Cardiac fibroblast (primary cell): ENCODE measurements around the gene EPAS1.

ENCODE experiments used
- DNase-seq, 2 donors: peaks; one replicate each; pipeline versions ENCODE4 v3.0.0 to v3.0.0-alpha.2; 2010; ENCODE audit warnings: low read depth in 2 of 2
- H3K4me3 ChIP-seq, 2 donors: replicated peaks in 1 of 2; 1 replicate in 1 of 2; 2 replicates in 1 of 2; pipeline ENCODE4 v1.5.1; 2011; ENCODE audit warnings: low read depth in 2 of 2, low read length in 2 of 2, mild to moderate bottlenecking in 2 of 2, moderate library complexity in 1 of 2
- TF ChIP-seq, protein P1 (sequence below): IDR thresholded peaks from one replicate; pipeline ENCODE4 v1.5.1; 2011; ENCODE audit warnings: low read depth, mild to moderate bottlenecking, low read length, inconsistent platforms

EPAS1 gene

DNA sequence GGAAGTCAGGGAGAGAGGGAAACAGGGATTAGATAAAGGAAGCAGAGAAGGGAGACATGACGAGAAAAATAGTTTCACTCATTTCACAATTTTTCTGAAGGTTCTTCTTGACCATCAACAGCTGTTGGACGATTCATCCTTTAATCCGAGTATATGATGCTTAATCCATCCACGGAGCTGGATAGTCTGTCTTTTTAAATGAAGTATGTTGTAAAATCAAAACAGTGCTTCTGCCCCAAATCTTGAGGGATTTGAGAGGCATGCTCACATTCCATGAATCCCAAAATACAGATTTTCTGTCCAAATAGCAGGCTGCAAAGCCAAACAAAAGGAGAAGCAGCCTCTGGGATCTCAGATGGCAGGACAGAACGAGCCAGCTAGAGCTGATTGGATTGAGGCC, 47.5 kb downstream of the EPAS1 start:
- no peak for DNase-seq
- TF ChIP-seq, protein P1, sequence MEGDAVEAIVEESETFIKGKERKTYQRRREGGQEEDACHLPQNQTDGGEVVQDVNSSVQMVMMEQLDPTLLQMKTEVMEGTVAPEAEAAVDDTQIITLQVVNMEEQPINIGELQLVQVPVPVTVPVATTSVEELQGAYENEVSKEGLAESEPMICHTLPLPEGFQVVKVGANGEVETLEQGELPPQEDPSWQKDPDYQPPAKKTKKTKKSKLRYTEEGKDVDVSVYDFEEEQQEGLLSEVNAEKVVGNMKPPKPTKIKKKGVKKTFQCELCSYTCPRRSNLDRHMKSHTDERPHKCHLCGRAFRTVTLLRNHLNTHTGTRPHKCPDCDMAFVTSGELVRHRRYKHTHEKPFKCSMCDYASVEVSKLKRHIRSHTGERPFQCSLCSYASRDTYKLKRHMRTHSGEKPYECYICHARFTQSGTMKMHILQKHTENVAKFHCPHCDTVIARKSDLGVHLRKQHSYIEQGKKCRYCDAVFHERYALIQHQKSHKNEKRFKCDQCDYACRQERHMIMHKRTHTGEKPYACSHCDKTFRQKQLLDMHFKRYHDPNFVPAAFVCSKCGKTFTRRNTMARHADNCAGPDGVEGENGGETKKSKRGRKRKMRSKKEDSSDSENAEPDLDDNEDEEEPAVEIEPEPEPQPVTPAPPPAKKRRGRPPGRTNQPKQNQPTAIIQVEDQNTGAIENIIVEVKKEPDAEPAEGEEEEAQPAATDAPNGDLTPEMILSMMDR: no peak
- H3K4me3 ChIP-seq: no peak overlapping the region

DNA sequence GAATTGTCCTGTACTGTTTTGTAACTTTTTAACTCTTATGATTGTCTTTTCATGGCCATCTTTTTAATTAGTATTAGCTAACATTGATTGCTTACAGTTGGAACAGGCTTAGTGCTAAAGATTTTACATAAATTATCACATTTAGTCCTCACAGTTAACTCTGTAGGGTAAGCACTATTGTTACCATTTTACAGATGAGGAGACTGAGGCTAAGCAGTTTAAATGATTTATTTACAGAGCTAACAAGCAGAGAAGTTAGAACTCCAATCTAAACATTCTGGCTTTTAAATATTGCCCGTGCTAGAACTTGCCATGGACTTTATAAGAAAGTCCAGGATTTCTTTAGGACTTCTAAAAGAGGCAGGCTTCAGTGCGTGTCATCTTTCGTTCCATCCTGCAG, 48.6 kb downstream of the EPAS1 start:
- H3K4me3 ChIP-seq: no peak overlapping the region
- DNase-seq: no peak
- TF ChIP-seq, protein P1: no peak

DNA sequence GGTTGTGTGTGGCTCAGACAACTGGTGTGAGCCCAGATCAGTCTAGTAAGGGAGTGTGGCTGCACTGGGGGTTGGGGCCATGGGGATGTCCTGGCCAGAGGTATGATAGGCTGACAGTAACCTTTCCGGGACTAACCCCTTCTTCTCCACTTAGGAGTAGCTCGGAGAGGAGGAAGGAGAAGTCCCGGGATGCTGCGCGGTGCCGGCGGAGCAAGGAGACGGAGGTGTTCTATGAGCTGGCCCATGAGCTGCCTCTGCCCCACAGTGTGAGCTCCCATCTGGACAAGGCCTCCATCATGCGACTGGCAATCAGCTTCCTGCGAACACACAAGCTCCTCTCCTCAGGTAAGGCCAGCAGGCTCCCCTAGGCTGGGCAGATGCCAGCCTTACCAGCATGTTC, 49.5 kb downstream of the EPAS1 start:
- TF ChIP-seq, protein P1: no peak
- no peak for DNase-seq
- H3K4me3 ChIP-seq: no peak overlapping the region

DNA sequence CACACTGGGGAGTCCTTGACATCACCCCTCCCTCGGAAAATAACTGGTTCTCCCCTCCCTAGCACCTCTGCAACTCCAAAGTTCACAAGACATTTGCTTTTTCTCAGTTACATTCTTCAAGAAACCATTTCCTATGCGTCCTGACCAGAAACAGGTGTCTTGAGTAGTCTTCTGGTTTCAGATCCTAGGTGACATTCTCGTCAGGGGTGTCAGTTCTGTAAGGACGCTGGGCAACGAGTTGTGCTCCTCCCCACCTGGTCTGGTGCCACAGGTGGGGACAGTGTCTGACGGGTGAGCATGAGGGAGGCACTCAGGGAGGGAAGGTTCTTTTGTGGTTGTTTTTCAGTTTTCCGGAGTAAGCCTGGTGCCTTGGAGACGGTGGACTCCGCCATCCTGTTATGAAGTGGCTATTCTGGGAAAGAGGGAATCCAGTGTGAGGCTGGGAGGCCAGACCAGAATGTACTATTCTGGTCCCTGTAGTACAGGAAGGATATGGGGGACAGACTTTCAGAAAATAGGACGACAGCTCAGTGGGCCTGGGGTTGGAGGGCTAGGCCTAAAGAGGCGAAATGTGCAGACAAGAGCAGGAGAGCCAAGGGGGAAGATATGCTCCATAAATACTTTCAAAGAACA, 50.6 kb downstream of the EPAS1 start:
- no peak for DNase-seq
- TF ChIP-seq, protein P1: no peak
- no peak overlapping the region for H3K4me3 ChIP-seq

DNA sequence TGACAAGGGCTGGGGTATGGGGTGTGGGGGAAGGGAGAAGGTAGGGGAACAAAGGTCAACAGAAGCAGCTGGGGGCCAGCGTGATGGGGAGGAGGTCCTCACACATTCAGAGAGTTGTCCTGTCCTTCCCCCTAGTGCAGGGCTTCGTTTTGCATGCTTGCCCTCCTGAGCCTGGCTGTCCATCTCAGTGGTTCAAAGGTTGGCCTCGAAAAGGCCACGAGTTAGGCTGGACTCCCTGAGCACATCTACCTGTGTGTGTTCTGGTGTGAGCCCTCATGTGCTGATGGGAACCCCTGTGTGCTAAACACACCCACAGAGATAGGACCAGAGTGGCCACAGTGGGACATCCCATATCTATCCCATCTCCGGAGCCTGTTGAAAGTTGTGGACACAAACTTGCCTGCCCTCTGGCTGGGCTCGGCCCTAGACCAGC, 51.9 kb downstream of the EPAS1 start:
- no peak for DNase-seq
- H3K4me3 ChIP-seq: no peak overlapping the region
- TF ChIP-seq, protein P1: no peak

DNA sequence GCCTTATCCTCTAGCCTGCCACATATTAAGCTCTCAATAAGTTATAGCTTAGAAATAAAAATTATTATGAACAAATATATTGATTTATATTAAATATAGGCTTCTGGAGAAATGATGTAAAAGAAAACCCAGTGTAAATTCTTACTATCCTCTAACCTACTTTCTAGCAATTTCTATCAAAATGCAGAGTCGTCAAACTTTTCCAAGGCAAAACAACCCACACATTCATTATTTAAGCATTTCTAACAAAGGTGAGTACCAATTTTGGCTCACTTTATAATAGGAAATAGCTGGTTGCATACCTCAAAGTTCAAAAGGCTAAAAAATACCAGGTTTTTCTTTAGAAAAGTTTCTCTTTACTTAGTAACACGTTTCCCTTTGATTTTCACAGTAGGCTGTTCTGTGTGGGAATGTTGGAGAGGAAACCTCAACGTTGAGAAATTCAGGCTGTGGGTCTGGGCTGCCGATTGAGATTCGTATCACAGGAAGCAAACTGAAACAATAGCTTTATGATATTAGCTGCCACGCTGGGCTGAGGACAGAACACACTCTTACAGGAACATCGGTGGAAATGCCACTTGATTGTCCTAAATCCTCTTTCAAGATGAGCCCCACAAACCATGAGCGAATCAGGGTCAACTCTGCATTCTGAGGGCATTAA, 53.0 kb downstream of the EPAS1 start:
- no peak overlapping the region for H3K4me3 ChIP-seq
- DNase-seq: peak; percentile 46 to 68
- TF ChIP-seq, protein P1: no peak
